Fibroblast of skin of left biceps (primary cell): Measurements from ENCODE around the gene LGMN.
A peak's percentile ranks its signal among the peaks of the same experiment; 100 is the strongest.
"Not testable (repeated sequence)": the region's sequence is repeated elsewhere in the genome, so short reads cannot be mapped to it uniquely, and the experiment has no call there.

ENCODE experiments used
- DNase-seq, 2 experiments: peaks; one replicate each; pipeline ENCODE4 v3.0.0-alpha.2; 2013; ENCODE audit warnings: low read depth in 2 of 2

The LGMN gene

GRCh38 chr14:92760524-92760805 is 12.0 kb upstream of the LGMN start:
- no peak for DNase-seq

- no peak for DNase-seq
Observed at GRCh38 chr14:92759679-92760523, 11.5 kb upstream of the LGMN start.

GRCh38 chr14:92759300-92759678 is 10.9 kb upstream of the LGMN start:
- no peak for DNase-seq

- DNase-seq, result no peak
Observed at GRCh38 chr14:92756446-92756845, 8.0 kb upstream of the LGMN start.

GRCh38 chr14:92755495-92755894 is 7.1 kb upstream of the LGMN start:
- DNase-seq, result no peak

GRCh38 chr14:92754966-92755365 is 6.5 kb upstream of the LGMN start:
- no peak for DNase-seq

- no peak for DNase-seq
Observed at GRCh38 chr14:92753250-92753649, 4.8 kb upstream of the LGMN start.

- DNase-seq, result no peak
Observed at GRCh38 chr14:92751819-92752218, 3.4 kb upstream of the LGMN start.

- DNase-seq, result no peak
Observed at GRCh38 chr14:92750994-92751400, 2.6 kb upstream of the LGMN start.

- not testable (repeated sequence) for DNase-seq
Observed at GRCh38 chr14:92750222-92750728, 1.8 kb upstream of the LGMN start.

- DNase-seq, result no peak
Observed at GRCh38 chr14:92747701-92748258, 647 bp downstream of the LGMN start.

- DNase-seq, result no peak
Observed at GRCh38 chr14:92744198-92744597, 4.2 kb downstream of the LGMN start.

- DNase-seq, result no peak
Observed at GRCh38 chr14:92740440-92740839, 8.0 kb downstream of the LGMN start.

GRCh38 chr14:92737619-92738188 is 10.7 kb downstream of the LGMN start:
- no peak for DNase-seq

GRCh38 chr14:92737206-92737605 is 11.2 kb downstream of the LGMN start:
- DNase-seq, result no peak

- no peak for DNase-seq
Observed at GRCh38 chr14:92735344-92735743, 13.1 kb downstream of the LGMN start.

- DNase-seq, result no peak
Observed at GRCh38 chr14:92734618-92735017, 13.8 kb downstream of the LGMN start.

- no peak for DNase-seq
Observed at GRCh38 chr14:92733007-92733406, 15.4 kb downstream of the LGMN start.

GRCh38 chr14:92731622-92732115 is 16.8 kb downstream of the LGMN start:
- no peak for DNase-seq

- peak; percentile 71 to 75 for DNase-seq
Observed at GRCh38 chr14:92729634-92730358, 18.6 kb downstream of the LGMN start.

- no peak for DNase-seq
Observed at GRCh38 chr14:92728759-92729364, 19.6 kb downstream of the LGMN start.

GRCh38 chr14:92726933-92727262 is 21.5 kb downstream of the LGMN start:
- no peak for DNase-seq
